Fibroblast of peridontal ligament (primary cell): ENCODE measurements around the gene HOXC6.
"Not testable (repeated sequence)": the region's sequence is repeated elsewhere in the genome, so short reads cannot be mapped to it uniquely, and the experiment has no call there.

Source experiments
- DNase-seq: peaks from one replicate; pipeline ENCODE4 v3.0.0-alpha.2; 2010; ENCODE audit errors: extremely low read depth

HOXC6 gene

GRCh38 chr12:54041097-54041690 lies 13.0 kb downstream of the HOXC6 start:
- DNase-seq: no peak

GRCh38 chr12:54042033-54042432 lies 13.8 kb downstream of the HOXC6 start:
- not testable (repeated sequence) for DNase-seq

- DNase-seq: no peak
These were observed 15.0 kb downstream of the HOXC6 start for GRCh38 chr12:54042970-54043853.

- DNase-seq: no peak
These were observed 16.3 kb downstream of the HOXC6 start for GRCh38 chr12:54044425-54045103.

- no peak for DNase-seq
These were observed 17.2 kb downstream of the HOXC6 start for GRCh38 chr12:54045401-54045800.

GRCh38 chr12:54045868-54046521 lies 17.8 kb downstream of the HOXC6 start:
- no peak for DNase-seq

GRCh38 chr12:54046809-54047159 lies 18.5 kb downstream of the HOXC6 start:
- no peak for DNase-seq

GRCh38 chr12:54047160-54047963 lies 19.1 kb downstream of the HOXC6 start:
- DNase-seq: no peak

- DNase-seq: no peak
These were observed 19.7 kb downstream of the HOXC6 start for GRCh38 chr12:54047964-54048303.

- DNase-seq: no peak
These were observed 20.3 kb downstream of the HOXC6 start for GRCh38 chr12:54048406-54049093.

GRCh38 chr12:54049108-54049507 lies 20.9 kb downstream of the HOXC6 start:
- no peak for DNase-seq

GRCh38 chr12:54050482-54050810 lies 22.2 kb downstream of the HOXC6 start:
- no peak for DNase-seq

GRCh38 chr12:54051026-54051842 lies 23.0 kb downstream of the HOXC6 start:
- no peak for DNase-seq

GRCh38 chr12:54051874-54052437 lies 23.7 kb downstream of the HOXC6 start:
- no peak for DNase-seq

GRCh38 chr12:54052438-54053002 lies 24.3 kb downstream of the HOXC6 start:
- no peak for DNase-seq

- DNase-seq: no peak
These were observed 24.9 kb downstream of the HOXC6 start for GRCh38 chr12:54053003-54053750.

- no peak for DNase-seq
These were observed 25.8 kb downstream of the HOXC6 start, which contains the start of gene HOXC4 for GRCh38 chr12:54053751-54054741. Gene HOXC4 (plus strand): TSS chr12:54053835. CDS start chr12:54053923, 88 bp downstream.
